Astrocyte of the cerebellum (primary cell): ENCODE measurements around the gene FIGN.
A peak's percentile ranks its signal among the peaks of the same experiment; 100 is the strongest.

Source experiments
- DNase-seq: peaks from one replicate; pipeline ENCODE4 v3.0.0-alpha.2; 2011; ENCODE audit warnings: low read depth
- H3K4me3 ChIP-seq: 2 replicates; pipeline ENCODE4 v1.5.1; 2011; ENCODE audit warnings: mild to moderate bottlenecking, low read depth, low read length, moderate library complexity
- CTCF ChIP-seq: IDR thresholded peaks from 2 replicates; pipeline ENCODE4 v1.5.1; 2012; ENCODE audit warnings: low read length, low read depth, moderate library complexity, mild to moderate bottlenecking; ENCODE audit errors: missing control alignments
- in situ Hi-C: cut with HindIII; loops from 2 replicates; pipeline ENCODE4 v1.10.0; 2017; ENCODE audit warnings: low sequenced_read_pairs

The FIGN gene

GRCh38 chr2:163647300-163647699, 88.5 kb downstream of the FIGN start:
- DNase-seq, result no peak
- in situ Hi-C loops, result no loop called here
- no peak overlapping the region for H3K4me3 ChIP-seq
- TF ChIP-seq CTCF, result no peak

GRCh38 chr2:163646687-163647086, 89.1 kb downstream of the FIGN start:
- no peak overlapping the region for H3K4me3 ChIP-seq
- in situ Hi-C loops, result no loop called here
- no peak for TF ChIP-seq CTCF
- DNase-seq, result no peak

- in situ Hi-C loops, result no loop called here
These were observed 91.6 kb downstream of the FIGN start for GRCh38 chr2:163644238-163644637.

GRCh38 chr2:163641986-163642385, 93.8 kb downstream of the FIGN start:
- no peak for TF ChIP-seq CTCF
- no peak overlapping the region for H3K4me3 ChIP-seq
- no peak for DNase-seq
- in situ Hi-C loops, result no loop called here

More at GRCh38 chr2:163644238-163644637, 91.6 kb downstream of the FIGN start:
- H3K4me3 ChIP-seq, result no peak overlapping the region
- DNase-seq, result peak; percentile 60
- TF ChIP-seq CTCF, result peak; percentile 19

- no peak for DNase-seq
- in situ Hi-C loops, result no loop called here
- no peak overlapping the region for H3K4me3 ChIP-seq
- no peak for TF ChIP-seq CTCF
These were observed 95.1 kb downstream of the FIGN start for GRCh38 chr2:163640542-163641193.

GRCh38 chr2:163637871-163638270, 97.9 kb downstream of the FIGN start:
- DNase-seq, result no peak
- H3K4me3 ChIP-seq, result no peak overlapping the region
- no peak for TF ChIP-seq CTCF
- in situ Hi-C loops, result no loop called here
